ENCODE results near the gene KIF26B.

DNA sequence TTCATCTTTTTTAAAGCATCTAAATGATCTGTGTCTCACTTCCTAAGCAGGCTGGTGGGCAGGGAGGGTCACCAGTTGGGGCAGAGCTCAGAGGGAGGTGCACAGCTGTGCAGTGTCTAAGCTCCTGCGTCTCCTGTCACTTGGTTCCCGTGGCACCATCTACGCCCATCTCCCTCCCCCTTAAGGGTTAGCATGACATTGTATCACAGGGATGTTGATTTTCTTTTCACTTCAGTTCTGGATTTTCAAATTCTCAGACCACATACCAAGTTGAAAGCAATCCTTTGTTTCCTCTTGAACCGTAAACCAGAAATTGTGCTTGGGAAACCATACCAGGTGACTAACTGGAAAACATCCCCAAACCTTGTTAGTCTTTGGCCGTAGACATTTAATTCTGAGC lies 187.0 kb downstream of the KIF26B start:
- TF ChIP-seq POLR2A (IDR thresholded peaks at IDR 0.05; ENCODE audit: low read depth, low read length) (no peak), BHLHE40 (IDR thresholded peaks at IDR 0.05; ENCODE audit: low read depth, low read length) (no peak), RCOR1 (IDR thresholded peaks at IDR 0.05; ENCODE audit: insufficient replicate concordance, low read length) (no peak), FOS (IDR thresholded peaks at IDR 0.05; ENCODE audit: low read depth, low read length) (no peak), CEBPB (IDR thresholded peaks at IDR 0.05; ENCODE audit: low read depth, low read length) (no peak), MXI1 (IDR thresholded peaks at IDR 0.05; ENCODE audit: borderline replicate concordance, low read depth, low read length) (no peak), MAZ (IDR thresholded peaks at IDR 0.05; ENCODE audit: borderline replicate concordance, low read depth, low read length) (no peak)
- TF ChIP-seq, protein P1, sequence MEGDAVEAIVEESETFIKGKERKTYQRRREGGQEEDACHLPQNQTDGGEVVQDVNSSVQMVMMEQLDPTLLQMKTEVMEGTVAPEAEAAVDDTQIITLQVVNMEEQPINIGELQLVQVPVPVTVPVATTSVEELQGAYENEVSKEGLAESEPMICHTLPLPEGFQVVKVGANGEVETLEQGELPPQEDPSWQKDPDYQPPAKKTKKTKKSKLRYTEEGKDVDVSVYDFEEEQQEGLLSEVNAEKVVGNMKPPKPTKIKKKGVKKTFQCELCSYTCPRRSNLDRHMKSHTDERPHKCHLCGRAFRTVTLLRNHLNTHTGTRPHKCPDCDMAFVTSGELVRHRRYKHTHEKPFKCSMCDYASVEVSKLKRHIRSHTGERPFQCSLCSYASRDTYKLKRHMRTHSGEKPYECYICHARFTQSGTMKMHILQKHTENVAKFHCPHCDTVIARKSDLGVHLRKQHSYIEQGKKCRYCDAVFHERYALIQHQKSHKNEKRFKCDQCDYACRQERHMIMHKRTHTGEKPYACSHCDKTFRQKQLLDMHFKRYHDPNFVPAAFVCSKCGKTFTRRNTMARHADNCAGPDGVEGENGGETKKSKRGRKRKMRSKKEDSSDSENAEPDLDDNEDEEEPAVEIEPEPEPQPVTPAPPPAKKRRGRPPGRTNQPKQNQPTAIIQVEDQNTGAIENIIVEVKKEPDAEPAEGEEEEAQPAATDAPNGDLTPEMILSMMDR (conservative IDR thresholded peaks at IDR 0.05; ENCODE audit: low read depth, low read length): no peak
- TF ChIP-seq, protein P2, sequence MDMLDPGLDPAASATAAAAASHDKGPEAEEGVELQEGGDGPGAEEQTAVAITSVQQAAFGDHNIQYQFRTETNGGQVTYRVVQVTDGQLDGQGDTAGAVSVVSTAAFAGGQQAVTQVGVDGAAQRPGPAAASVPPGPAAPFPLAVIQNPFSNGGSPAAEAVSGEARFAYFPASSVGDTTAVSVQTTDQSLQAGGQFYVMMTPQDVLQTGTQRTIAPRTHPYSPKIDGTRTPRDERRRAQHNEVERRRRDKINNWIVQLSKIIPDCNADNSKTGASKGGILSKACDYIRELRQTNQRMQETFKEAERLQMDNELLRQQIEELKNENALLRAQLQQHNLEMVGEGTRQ (IDR thresholded peaks at IDR 0.05; ENCODE audit: low read depth, low read length): no peak

Data from IMR-90 (cell line).